Endometrial microvascular endothelial cells (primary cell): ENCODE data around the gene ASCC2. TPM values are rescaled to one million over a fixed set of nuclear protein-coding genes. Genes with fewer than 3 reads are reported as not detected.

Experiments
- in situ Hi-C: cut with HindIII; loops from 2 replicates; pipeline ENCODE4 v1.10.0; 2017; ENCODE audit warnings: low sequenced_read_pairs, low pct_unique_long_range_greater_than_20kb; ENCODE audit errors: inconsistent ontology term
- total RNA-seq: library from RNA; depleted of rRNA; stranded (reverse); fragments of >200 nt; gene quantifications from one replicate; pipeline ENCODE4 v1.2.3, GENCODE V29; 2015; ENCODE audit errors: inconsistent ontology term

The ASCC2 gene
- total RNA-seq, 1 donor from 2014 or later, result 40.9 TPM

DNA sequence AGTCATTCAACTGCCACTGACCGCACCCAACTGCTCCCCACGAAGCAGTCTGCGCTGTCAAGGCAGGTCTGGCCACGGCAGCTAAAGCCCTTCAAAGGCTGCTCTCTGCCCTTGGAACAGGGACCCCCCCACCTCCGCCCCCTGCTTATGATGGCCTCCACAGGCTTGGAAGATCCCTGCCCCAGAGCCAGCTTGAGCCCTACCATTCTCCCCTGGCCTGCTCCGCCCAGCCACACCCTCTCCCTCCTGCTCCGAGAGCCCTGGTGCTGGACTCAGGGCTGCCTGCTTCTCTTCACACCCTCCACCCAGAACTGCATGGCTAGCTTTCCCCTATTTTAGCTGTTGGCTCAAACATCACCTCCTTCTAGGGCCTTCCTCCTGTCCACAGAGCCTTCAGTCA lies 90.2 kb downstream of the ASCC2 start:
- in situ Hi-C loops, result no loop called here

DNA sequence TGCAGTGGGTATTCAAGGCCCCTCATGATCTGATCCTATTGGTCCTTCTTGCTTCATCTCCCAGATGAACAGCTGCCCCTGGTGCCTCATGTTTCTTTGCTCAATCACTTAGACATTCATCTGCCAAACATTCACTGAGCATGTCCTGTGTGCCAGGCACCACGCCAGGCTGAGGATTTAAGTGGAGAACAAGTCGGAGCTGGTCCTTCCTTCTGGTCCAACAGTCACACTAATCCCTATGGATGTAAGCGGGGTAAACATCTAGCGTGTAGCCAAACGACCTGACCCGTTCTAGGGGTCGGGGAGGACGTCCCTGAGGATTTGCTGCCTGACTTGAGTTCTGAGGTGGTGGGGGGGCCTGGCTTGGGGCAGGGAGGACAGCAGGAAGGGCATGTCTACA lies 93.2 kb downstream of the ASCC2 start:
- in situ Hi-C loops, result no loop called here

GRCh38 chr22:29742326-29742725 lies 95.7 kb downstream of the ASCC2 start:
- in situ Hi-C loops, result no loop called here

- in situ Hi-C loops, result no loop called here
These were observed 96.1 kb downstream of the ASCC2 start for GRCh38 chr22:29741926-29742325.

- in situ Hi-C loops, result no loop called here
These were observed 97.9 kb downstream of the ASCC2 start for GRCh38 chr22:29740216-29740615.

DNA sequence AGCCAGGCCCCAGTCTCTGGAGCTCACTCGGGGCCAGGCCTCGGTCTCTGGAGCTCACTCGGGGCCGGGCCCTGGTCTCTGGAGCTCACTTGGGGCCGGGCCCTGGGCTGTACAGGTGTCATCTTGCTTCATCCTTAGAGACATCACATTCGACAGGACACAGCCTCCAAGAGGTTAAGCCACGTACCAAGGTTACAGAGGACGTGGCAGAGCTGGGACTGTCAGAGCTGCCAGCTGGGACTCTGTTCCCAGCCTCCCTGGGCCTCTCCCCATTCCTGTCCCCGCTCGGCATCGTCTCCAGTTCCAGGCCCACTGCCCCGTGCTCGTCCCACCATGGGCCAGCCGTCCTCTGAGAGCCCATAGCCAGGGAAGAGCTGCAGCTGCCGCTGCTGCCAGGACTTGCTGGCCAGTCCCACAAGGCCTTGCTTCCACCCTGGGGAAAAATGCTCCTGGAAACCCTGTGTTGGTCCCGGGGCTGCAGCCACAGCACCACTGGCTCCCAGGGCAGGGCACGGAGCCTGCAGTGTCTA lies 98.7 kb downstream of the ASCC2 start:
- in situ Hi-C loops, result no loop called here

Other genes with a start within 250 kb of the ASCC2 start
- gene NF2, start 234.6 kb downstream of the ASCC2 start, total RNA-seq, result 127 TPM
- not detected for gene CABP7, start 118.3 kb downstream of the ASCC2 start, total RNA-seq
- gene ZMAT5, start 71.3 kb downstream of the ASCC2 start, total RNA-seq, result 15.9 TPM
- gene UQCR10, start 70.9 kb downstream of the ASCC2 start, total RNA-seq, result 59.6 TPM
- 22.3 TPM for gene MTMR3, start 44.9 kb upstream of the ASCC2 start, total RNA-seq
- not detected for gene HORMAD2, start 242.2 kb upstream of the ASCC2 start, total RNA-seq